ENCODE measurements around the gene SCN4B.

Gene SCN4B

GRCh38 chr11:118095967-118096367 lies 56.7 kb downstream of the SCN4B start:
- DNase-seq = no peak

GRCh38 chr11:118095493-118095892 lies 57.1 kb downstream of the SCN4B start:
- DNase-seq = no peak

GRCh38 chr11:118092907-118093571 lies 59.6 kb downstream of the SCN4B start:
- no peak for DNase-seq

- no peak for DNase-seq
Observed at GRCh38 chr11:118091690-118092089, 60.9 kb downstream of the SCN4B start.

GRCh38 chr11:118090545-118091162 lies 62.0 kb downstream of the SCN4B start:
- no peak for DNase-seq

GRCh38 chr11:118088531-118088930 lies 64.1 kb downstream of the SCN4B start:
- no peak for DNase-seq

- no peak for DNase-seq
Observed at GRCh38 chr11:118087931-118088330, 64.7 kb downstream of the SCN4B start.

- DNase-seq = no peak
Observed at GRCh38 chr11:118086913-118087768, 65.5 kb downstream of the SCN4B start, which contains the start of gene SMIM35. Gene SMIM35 (minus strand): TSS chr11:118086963. CDS start chr11:118086757, 206 bp downstream.

GRCh38 chr11:118084656-118085055 lies 68.0 kb downstream of the SCN4B start:
- DNase-seq = no peak

- DNase-seq = no peak
Observed at GRCh38 chr11:118084247-118084646, 68.4 kb downstream of the SCN4B start.
